Cerebellar cortex (tissue), 1 donor: ENCODE results near the gene ADGRD1.
"Not testable (repeated sequence)": the region's sequence is repeated elsewhere in the genome, so short reads cannot be mapped to it uniquely, and the experiment has no call there.

Source experiments
- DNase-seq: peaks from one replicate; pipeline ENCODE4 v3.0.0-alpha.2; 2015; ENCODE audit warnings: low spot score

Gene ADGRD1

DNA sequence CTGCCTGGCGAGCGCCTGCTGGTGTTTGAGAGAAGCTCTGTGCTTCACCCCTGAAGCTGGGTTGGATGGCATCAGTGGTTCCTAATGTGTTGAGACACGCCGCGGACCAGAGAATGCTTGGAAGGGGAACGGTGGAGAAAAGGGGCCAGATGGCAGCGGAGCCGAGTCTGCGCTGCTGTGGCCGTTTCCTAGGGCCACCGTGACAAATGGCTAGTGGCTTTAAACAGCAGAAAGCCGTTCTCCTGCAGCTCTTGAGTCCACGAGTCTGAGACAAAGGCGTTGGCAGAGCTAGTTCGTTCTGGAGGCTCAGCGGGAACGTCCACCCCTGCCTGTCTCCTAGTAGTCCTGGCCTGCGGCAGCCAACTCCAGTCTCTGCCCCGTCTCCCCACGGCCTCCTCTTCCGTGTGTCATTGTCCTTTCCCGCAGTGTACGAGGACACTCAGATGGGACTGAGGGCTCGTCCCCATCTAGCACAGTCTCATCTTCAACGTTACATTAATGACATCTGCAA is 103.6 kb downstream of the ADGRD1 start:
- peak; percentile 78 for DNase-seq

- no peak for DNase-seq
These were observed 104.2 kb downstream of the ADGRD1 start for GRCh38 chr12:131057722-131058515.

GRCh38 chr12:131058700-131059099 is 105.0 kb downstream of the ADGRD1 start:
- no peak for DNase-seq

DNA sequence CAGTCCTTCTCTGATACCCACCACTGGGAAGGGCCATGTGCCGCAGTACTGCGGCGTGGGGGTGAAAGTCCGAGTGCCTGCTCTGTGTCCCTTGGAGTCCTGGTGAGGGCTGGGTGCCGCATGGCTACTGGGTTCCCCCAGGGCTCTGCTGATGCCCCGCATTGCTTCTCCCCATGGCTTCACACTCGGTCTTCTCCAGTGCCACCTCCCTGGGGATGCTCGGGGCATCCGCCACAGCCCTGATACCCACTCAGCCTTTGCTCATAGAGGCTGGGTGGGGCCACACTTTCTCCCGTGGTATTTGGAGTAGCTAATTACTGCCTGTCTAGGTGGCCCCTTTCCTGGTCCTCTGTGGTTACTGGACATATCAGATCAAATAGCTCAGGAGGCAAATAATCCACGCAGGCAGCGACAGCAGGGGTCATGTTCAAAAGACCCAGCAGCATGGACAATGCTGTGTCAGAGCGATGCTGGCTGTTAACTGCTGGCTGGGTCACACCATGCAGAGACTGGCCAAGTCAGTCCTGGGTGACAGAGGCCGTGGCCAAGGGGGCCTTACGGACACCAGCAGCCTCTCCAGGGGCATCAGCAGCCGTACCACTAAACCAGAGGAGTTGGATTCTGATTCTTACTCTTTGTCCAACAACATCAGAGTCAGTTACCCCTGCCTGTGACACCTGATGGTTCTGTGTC is 106.5 kb downstream of the ADGRD1 start:
- no peak for DNase-seq

DNA sequence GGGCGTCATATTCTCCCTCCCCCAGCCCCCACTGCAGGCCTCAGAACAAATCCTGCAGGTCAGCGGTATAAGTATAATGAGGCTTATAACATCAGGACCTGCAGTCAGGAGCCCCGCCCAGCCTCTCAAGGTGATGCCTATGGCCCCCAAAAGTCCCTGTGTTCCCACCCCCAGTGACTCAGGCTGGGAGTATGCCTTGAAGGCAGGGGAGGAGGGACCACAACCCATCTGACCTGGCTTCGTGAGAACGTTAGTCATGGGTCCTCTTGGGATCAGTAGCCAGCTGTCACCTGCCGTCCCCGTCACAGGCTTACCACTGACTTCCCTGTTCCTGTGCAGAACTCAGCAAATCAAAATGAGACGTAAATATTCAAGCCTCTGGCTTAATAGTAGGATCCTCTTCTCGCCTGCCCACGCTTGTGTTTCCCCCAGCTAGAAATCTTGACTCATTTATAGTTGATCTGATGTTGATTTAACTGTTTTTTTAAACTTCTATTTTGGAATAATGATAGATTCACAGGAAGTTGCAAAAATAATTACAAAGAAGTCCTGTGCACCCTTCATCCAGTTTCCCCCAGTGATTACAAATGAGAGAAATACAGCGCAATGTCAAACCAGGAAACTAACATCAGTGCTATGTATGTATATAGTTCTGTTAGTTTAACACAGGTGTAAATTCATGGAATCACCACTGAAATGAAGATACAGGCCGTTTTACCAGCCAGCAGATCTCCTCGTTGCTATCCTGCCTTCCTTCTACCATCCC is 107.5 kb downstream of the ADGRD1 start:
- DNase-seq: no peak

GRCh38 chr12:131063413-131063812 is 109.7 kb downstream of the ADGRD1 start:
- no peak for DNase-seq

GRCh38 chr12:131063960-131064359 is 110.3 kb downstream of the ADGRD1 start:
- DNase-seq: no peak

DNA sequence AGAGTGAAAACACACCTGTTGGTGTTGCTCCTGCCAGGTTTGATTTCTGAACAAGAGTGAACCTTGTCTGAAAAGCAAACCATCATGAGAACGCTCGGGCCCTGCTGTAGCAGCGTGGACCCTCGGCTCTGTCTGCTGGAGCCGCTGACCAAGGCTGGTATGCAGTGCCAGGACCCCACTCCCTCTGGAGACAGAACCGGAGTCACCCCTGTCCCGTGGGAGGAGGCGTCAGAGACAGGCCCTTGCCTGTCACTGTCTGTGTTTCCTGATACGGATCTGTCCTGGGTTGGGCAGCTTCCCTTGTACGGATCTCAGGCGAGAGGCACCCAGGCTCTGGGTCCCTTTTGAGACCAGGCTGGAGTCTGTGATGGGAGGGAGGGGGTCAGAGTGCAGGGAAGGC is 111.6 kb downstream of the ADGRD1 start:
- DNase-seq: no peak

GRCh38 chr12:131065801-131066200 is 112.1 kb downstream of the ADGRD1 start:
- DNase-seq: no peak

GRCh38 chr12:131066207-131066885 is 112.6 kb downstream of the ADGRD1 start:
- DNase-seq: no peak

DNA sequence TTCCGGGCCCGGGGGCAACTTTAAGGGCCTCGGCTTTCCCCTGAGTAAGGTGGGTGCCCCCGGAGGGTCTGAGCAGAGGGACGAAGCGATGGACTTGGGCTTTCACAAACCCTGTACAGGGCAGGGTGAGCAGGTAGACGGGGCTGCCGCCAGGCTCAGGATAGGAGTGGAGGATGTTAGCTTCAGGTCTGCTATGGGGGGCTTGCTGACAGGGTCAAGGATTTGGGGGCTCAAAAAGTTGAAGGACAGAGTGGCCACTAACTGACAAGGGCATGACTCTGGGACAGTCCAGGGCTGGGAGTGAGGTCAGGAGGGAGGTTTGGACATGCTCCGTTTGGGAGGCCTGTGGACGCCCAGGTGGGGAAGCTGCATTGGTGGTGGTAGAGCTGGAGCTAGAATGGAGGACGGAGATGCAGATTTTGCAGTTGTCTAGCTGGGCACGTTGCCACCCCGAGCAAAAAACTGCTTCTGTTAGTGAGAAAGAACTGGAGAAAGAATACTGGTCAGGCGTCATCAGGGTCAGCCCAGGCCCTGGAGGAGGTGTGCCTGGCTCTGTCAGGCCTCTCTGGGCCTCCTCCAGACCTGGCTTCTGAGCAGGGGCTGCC is 113.3 kb downstream of the ADGRD1 start:
- DNase-seq: no peak

DNA sequence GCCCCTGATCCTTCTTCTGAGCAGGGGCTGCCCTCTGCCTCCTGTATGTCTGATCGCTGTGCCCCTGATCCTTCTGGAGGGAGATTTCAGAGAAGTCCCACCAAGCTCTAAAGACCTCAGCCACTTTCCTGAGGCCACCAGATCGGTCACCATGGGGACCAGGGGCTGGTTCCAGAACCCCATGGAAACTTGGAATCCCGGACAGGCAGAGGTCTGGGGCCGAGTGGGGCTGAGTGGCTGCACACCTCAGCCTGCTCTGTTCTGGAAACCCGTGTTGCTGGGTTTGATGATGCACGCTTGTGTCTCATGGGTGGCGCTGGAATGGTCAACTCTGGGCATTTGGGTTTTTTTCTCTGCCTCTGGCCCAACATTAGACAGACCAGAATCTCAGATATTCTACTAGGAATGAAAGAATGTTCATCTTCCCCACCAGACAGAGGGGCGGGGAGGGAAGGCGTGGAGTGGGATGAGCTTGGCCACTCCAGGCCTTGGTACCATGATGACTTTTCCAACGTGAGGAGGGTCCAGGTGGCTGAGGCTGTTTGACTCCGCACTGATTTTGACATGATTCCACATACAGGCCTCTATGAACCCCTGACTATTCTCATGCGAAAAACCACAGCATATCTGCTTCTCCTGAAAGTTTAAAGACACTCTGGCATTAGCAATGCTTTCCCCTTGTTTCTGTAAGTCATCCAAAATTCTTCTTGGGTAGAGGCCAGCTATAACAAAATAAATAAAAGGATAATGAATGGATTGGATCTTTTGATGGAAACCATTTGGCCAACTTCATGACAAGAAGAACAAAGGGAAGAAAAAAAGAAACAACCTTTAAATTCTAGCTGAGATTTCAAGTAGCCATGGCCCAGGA is 114.5 kb downstream of the ADGRD1 start:
- DNase-seq: no peak

DNA sequence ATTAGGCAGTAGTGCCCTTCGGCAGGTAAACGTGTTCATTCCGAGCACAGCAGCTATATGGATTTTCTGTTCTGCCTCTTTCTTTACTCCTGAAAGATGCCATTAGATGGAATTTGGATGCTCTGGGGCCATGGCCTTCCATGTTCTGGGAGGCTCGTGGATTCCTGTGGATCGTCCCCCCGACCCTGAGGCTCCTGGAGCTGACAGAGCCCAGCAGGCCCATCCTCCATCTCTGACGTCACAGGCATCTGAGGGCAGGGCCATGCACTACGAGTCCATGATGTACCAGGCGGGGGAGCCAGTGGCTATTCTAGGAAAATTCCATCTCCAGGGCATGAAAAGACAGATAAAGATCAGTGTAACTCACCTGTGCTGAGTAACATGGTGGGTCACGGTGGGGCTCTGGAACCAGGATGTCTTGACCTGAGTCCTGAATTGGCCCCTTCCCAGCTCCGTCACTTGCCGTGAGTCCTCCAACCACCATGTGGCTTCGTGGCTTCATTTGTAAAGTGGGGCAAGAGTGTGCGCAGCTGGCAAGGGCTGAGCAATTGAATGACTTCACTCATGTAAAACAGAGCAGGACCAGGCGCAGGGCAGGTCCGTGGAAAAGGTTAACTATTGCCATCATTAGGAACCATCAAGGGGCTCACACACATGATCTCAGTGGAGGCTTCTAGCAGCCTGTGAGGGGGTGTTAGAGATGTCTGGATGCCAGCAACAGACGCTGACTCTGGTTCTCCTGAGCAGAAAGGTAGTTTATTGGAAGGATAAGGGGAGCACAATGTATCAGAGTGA is 115.4 kb downstream of the ADGRD1 start:
- DNase-seq: not testable (repeated sequence)

- not testable (repeated sequence) for DNase-seq
These were observed 116.4 kb downstream of the ADGRD1 start for GRCh38 chr12:131070136-131070535.

- not testable (repeated sequence) for DNase-seq
These were observed 117.0 kb downstream of the ADGRD1 start for GRCh38 chr12:131070668-131071067.

DNA sequence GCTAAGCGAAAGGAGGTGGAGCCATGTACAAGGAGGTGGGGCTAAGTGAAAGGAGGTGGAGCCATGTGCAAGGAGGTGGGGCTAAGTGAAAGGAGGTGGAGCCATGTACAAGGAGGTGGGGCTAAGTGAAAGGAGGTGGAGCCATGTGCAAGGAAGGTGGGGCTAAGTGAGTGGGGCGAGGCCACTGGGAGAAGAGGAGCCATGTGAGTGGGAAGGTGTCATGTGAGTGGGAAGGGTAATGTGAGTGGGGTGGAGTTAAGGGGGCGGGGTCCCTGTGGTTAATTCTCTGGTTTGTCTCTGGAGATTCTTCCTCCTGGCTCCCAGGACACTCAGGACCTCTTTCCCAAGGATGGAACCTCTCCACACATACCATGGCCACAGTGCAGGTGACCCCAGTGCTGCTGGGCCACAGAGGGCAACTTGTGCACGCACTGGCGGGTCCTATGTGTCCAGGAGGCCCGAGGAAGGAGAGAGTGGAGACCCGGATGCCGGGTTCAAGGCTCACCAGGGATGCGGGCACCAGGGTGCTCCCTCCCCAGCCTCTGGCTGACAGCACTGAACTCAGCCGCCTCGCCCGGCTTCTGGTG is 117.6 kb downstream of the ADGRD1 start:
- DNase-seq: not testable (repeated sequence)

DNA sequence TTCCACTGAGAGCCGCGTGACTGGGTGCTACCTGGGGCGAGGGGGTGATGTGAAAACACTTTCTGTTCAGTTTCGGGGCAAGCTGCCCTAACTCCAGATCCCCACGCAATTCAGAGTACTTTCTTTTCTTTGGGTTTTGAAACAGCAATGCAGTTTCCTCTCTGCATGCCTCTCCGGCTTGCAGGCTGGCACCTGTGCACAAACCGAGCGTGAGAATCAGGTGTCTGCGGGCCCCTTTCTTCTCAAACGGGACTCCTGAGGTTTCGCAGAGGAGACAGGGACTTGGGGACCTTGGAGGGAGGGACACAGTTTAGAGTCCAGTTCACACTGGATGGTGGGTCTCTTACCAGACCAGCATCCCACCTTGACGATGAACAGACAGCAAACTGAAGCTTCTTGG is 118.2 kb downstream of the ADGRD1 start:
- not testable (repeated sequence) for DNase-seq

DNA sequence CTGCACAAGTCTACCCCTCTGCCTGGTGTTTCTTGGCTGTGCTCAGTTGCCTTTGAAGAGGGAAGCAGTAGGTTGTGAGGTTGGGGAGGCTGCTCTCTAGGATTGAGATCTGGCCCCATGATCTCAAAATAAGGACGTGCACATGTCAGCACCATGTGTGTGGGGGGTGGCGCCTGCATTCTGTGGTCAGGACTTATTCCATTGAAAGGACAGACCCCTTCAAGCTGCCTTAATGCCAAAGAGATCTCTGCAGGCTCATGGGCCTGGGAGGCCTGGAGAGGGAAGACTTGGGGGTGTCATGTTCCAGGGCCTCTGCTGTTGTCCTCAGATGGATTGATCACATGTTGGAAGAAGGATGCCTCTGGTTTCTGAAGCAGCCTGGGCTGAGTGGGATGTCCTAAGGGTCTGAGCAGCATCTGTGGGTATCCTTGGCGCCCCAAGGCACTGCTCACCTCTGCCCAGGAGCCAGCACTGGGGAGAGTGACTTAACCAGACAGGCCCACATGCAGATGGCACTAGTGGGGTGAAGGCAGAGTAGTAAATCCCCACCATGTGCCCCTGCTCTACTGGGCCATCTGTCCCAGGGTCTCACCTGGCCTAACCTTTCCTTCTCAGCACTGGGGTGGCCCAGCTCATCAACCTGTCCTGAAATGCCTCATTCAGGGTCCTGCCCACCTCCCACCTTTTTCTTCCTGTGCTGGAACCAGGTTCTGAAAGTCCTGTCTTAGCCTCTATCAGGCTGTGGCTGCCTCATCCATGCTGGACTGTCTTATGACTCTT is 118.9 kb downstream of the ADGRD1 start:
- no peak for DNase-seq
